GM19438 (cell line): ENCODE measurements around the gene OPALIN.

Experiments used
- ATAC-seq: cut with Tn5 transposase; IDR thresholded peaks from one replicate; pipeline ENCODE4 v1.9.1; 2021; ENCODE audit warnings: low read depth; ENCODE audit not compliant: unreplicated experiment

OPALIN gene, protein sequence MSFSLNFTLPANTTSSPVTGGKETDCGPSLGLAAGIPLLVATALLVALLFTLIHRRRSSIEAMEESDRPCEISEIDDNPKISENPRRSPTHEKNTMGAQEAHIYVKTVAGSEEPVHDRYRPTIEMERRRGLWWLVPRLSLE

DNA sequence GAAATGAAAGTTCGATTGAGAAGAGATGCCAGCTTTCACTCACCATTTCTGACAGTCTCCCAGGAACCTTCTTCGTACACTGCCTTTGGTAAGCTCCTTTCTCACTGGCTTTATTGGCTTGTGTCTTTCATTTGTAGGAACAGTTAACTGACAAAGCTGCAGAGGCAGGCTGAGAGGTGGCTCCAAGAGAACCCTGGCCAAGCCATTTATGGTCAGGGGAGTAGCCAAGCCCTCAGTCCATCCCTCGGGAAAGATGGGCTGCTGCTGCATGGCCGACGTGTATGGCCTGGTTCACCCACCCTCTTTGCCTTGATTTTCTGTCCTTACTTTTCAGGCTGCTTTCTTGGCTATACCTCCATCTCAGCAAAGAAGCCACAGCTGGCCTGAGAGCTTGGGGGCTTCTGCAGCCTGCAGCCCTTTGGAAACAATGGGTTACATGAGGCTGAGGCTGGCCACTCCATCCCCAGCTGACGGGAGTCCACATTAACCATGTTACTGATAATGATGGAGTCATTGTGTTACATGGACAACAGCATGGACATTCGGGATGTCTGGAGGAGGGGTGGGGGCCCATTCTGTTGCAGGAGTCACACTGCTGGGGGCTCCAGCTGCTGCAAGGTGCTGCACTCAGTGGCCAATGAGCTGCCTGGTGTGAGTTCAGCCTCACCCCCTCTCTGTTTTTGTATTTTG lies at the start of gene OPALIN:
Gene OPALIN, minus strand, starts transcription at position 152 of the 690 bp plus-strand sequence. Its CDS starts 106 bp downstream, at position 46.
- no peak for ATAC-seq

DNA sequence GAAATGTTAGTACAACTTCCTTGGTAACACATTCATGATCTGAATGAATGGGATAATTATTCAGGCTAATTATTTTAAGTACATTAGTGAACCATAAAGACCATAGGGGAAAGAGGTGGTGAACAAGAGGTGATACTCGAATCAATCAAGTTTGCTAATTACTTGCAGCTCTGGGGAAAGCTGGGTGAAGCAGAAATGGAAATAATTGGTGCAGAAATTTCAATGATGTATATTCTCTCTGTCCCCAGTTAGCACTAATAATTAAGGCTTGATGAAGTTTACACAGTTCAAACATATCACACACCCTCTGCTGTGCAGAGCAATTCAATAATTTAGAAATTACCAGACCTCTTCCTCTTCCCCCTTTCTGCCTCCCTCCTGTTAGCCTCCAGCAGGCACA lies 49.4 kb upstream of the OPALIN start:
- ATAC-seq, result no peak

DNA sequence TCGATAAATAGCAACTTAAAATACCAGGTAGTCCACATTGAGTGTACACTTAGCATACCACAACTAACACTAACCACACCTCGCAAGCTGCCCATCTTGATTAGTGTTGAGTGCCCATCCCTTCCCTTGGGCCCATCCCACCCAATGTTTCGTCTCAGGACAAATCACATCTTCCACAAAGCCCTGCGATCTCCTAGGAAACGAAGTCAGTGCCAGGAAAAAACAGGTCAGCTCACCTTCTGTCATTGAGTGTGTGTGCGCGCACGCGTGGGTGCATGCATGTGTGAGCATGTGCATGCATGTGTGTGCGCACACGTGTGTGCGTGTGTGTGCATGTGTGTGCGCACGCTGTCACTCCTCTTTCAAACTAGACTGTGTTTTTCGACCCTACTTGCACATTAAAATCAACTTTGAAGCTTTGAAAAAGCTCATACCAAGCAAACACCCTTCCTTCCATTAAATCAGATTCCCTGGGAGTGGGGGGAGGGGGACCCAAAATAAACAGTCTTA lies 48.8 kb upstream of the OPALIN start:
- ATAC-seq, result no peak

DNA sequence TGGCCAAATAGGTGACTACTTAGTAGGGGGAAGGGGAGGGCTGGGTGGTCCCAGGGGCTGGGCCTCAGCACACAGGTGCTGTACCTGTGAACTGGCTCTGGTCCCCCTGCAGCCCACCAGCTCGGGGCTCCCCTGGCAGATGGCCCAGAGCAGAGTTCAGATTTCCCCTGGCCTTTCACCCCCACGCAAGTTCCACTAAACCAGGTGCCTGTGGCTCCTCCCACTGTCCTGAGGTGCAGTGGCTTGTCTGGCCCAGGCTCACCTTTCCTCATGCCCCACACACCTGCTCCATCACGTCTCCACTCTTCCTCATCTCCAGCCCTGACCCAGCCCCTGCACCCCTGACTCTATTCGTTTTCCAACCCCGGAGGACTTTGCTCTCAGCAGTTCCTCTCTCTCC lies 47.3 kb upstream of the OPALIN start:
- ATAC-seq, result no peak

DNA sequence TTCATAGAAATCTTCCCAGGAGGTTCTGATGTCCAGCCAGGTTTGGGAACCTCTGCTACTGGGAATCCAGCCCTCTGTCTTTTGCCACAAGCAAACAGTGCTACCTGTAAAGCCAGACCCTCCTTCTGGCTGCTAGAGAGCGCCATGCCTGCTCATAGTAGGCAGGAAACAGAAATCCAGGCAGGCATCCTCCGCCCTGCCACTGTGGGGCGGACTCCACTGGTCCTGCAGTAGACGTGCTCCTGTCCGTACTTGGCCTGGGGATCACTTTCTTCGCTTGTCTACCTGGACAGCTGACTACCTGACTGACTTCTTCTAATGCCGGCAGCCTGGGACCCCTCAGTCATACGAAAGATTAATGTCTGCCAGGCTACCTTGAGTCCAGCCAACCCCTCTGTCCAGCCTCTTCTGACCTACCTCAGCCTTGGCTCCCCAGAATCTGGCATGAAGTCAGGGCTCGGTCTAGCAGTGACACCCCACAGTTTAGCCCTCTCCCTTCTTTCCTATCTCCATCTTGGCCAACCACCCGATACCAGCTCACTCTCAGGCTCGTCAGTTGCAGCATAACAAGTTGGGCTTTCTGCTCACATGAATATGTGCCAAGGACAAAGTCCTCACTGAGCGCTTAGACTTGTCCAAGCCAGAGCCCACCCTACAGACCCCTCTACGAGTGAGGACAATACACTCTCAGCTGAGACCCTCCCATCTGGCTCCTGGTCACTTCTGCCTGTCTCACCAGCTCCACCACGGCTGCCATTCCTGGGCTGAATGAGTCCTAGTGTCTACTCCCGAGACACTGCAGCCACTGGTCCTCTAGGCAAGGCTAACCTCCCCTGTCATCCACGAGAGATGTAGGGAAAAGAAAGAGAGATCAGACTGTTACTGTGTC lies 43.9 kb upstream of the OPALIN start:
- no peak for ATAC-seq

DNA sequence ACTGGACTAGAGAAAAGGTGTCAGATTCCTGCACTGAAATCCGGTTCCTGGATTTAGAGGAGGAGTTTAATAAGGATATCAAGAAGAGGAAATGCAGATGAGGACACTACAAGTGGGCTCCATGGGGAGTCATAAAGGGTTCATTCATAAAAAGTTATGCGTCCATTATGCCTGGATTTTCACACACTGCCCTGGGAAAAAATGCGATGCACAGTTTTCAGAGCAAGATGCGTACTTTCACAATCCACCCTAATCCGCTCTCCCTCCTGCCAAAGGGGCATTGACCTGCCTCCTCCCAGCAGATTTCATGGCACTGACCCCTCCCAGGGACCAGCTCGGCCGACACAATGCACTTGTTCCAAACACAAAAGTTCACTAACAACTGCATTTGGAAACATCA lies 42.2 kb upstream of the OPALIN start:
- ATAC-seq, result no peak

DNA sequence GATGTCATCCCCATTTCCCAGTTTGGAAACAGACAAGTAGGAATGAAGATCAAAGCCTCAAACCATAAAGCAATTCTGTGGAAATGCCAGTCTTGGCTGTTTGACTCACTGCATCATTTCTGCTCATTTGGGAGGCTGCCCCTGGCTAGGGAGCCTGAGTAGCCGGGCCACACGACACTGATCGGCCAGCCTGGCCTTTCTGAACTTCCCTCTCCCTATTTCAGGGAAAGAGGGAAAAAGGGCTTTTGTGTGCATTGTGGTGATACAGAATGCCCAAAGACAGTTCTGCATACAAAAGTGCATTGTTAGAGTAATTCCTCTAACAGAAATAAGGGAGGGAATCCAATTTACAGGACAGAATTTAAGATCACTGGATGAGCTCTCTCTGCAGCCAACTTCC lies 41.7 kb upstream of the OPALIN start:
- ATAC-seq, result no peak

DNA sequence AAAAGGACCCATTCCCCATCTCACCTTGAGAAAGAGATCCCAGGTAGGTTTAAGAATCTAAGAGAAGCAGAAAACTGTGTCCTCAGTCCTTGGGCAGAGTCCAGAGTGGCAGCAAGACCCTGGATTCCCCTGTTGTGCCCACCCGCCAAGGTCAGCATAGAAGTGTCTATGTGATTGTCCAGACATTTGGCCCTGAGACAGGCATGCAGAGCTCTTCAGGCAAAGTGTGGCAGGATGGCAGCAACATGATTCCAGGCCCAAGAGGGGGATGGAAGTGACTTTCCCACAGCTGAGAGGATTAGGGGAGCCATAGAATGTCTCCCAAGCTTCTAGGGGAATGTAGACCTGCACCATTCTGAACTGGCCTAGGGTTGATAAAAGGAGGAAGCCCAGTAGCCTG lies 39.1 kb upstream of the OPALIN start:
- no peak for ATAC-seq

DNA sequence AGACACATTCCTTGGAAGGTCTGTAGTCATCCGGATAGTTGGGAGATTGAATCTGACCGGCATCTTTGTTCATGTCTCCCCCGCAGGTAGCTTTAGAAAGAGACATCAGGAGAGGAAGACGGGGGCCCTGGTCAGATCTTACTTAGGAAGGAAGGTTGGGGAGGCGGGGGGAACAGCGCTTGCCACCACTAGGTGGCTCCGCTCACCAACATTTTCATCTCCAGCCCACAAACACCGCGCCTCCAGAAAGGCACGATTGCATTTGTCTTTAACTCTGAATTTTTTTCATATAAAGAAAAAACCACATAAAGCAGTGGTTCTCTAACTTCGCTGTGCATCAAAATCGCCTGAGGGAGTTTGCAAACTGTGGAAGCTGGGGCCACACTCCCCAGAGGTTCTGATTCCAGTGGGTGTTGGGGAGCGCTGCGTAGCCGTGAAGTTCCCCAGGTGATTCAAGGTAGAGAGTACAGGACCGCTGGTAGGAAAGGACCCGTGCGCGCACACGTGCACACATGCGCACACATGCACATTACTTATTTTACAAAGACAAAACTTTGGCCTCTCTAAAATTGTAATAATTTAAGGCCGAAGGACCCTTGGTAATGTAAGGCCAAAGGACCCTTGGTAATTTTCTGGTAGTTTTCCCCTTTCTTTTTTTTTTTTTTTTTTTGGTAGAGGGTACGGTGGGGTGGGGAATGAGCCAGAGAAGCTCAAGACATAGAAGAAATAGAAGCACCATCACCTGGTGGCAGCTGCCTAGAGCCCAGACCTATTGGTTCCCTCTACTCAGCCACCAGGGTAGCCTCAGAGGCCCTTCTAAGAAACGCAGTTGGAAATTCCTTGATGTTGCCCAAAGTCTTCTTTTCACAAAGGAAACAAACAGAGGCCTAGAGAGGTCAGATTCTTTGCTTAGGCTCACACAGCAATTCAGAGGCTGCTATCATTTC lies 37.4 kb upstream of the OPALIN start:
- no peak for ATAC-seq

DNA sequence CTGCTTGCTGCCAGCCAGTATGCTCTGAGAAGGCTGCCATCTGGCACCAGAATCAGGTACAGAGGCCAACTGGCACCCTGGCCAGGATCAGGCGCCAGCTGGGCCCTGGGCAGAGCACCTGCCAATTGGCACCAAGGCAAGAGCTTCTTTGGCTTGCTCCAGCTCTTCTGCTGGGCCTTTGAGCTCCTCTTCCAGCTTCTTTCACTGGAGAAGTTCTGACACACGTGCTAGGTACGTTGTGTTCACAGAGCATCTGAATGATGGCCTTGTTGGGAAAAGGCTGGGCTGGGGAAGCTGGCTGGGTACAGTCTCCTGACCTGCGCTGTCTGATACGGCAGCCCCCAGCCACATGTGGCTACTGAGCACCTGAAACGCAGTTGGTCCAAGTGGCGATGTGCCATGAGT lies 31.7 kb upstream of the OPALIN start:
- no peak for ATAC-seq

DNA sequence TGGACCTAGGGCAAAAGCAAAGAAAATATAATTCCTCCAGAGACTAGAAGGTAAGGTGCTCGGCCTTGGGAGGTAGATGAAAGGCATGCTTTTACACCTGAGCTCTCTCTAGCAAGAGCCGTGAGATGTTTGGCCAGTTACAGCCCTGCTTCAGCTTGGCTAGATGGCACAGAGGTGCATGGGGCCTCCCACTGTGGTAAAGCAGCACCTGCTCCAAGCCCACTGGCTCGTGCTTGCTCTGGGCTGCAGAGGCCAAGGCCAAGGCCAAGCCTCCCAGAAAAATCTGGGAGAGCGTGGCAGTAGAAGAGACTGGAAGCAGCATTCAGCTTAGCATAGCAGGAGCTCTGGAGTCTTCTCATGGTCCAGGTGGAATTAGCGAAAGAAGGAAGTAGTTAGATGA lies 31.0 kb upstream of the OPALIN start:
- ATAC-seq, result no peak

DNA sequence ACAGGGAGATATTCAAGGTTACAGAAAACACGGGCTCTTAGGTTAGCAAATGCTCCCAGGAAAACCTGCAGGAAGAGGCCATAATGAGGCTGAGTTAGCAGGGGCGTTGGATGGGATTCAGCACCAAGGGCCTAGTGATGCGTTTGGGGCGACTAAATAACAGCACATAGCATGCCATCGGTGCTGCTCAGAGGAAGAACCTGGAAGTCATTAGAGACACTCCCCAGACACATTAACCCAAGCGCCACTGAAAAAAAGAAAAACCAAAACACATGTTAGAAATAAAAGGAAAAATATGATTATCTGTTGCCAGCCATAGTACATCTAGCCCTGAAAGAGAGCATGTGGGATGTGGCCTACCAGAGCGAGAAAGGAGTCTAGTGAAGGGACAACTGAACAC lies 28.8 kb upstream of the OPALIN start:
- ATAC-seq, result no peak

DNA sequence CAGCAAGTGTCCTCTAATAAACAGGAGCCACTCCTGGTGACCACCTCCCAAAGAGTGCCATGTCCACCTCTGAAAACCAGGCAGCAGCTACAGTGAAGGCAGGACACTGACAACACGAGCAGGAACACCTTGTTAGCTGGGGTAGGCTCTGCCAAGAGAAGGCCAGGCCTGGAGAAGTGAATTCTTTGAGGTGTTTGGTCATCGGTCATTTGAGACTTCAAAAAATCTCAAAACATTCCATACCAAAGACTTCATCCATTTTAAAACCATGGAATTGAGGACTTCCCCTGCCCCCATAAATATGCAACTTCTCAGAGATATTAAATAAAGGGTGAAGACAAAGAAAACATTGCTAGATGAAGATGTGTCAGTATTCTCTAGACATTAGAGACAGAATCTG lies 28.4 kb upstream of the OPALIN start:
- ATAC-seq, result no peak

DNA sequence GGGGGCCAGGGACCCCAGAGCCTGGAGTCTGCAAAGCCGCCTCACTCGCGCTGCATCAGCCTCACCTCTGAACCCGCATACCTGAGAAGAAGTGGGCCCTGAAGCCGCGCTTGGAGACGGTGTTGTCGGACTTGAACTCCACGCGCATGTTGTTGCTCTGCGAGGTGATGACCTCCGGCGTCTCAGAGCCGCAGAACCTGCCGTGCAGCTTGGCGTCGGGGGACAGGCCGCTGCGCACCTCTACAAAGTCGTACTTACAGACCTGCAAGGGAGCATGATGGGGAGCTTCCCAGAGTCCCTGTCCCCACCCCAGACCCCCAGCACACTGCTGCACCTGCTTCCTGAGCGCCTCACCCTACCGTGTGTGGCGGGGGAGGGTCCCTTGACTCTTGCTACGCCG lies 25.7 kb upstream of the OPALIN start:
- no peak for ATAC-seq

DNA sequence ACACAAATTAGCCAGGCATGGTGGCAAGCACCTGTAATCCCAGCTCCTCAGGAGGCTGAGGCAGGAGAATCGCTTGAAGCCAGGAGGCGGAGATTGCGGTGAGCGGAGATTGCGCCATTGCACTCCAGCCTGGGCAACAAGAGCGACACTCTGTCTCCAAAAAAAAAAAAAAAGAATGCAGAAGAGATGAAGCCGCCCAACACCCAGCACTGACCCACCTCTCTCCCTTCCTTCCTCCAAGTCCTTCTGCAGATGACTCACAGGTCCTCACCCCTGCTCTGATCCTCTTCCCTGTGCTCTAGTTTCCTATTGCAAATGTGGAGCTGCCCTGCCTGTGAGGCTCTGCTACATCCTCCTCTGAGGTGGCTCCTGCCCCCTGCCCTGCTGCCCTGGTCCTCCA lies 22.0 kb upstream of the OPALIN start:
- no peak for ATAC-seq

DNA sequence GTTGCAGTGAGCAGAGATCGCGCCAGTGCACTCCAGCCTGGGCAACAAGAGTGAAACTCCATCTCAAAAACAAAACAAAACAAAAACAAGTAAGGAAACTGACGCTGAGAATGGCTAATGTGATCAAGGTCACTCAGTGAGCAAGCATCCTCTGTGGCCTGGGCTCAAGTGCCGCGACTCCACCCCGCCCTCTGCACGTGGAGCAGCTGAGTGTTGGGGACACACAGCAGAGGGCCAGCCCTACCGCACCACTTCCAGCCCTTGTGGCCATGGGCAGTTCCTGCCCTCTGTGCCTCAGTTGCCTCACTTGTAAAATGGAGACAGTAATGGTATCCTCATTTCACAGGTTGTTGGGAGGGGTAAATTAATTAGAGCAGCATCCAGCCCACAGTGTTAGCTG lies 21.0 kb upstream of the OPALIN start:
- ATAC-seq, result no peak

DNA sequence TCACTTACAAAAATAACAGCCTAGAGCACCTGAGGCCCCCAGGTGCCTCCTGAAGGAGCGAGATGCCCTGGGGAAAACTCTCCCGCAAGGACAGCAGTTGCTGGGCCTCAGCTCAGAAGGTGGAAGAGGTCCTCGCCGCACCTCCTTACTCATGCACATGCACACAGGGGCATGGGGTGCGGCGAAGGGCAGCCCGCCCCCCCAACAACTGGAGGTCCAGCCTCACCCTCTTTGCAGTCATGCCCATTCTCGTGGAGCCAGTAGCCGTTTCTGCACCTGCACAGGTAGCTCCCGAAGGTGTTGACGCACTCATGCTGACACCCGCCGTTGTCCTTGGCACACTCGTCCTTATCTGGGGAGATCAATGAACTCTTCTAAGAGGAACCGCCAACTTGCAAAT lies 19.9 kb upstream of the OPALIN start:
- no peak for ATAC-seq

DNA sequence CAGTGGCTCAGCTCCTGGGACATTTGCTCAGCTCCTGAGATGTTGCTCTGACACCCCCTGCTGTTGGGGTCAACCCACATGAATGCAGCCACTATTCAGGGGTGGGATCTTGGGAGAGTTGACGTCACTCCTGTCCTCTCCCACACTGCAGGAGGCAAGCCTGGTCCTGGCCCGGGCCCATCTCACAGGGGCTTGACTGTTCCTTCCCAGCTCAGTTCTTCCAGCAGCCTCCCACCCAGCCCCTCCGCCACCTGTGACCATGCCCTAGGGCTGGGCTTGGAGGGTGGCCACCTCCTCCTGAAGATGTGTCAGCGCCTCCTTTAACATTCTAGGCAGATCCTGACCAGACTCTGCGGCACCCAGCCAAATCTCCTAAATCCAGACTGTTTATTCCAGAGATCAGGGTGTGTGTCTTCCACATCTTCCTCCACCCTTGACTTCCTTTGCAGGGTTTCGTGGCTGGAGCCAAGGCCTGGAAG lies 19.1 kb upstream of the OPALIN start:
- ATAC-seq, result no peak

DNA sequence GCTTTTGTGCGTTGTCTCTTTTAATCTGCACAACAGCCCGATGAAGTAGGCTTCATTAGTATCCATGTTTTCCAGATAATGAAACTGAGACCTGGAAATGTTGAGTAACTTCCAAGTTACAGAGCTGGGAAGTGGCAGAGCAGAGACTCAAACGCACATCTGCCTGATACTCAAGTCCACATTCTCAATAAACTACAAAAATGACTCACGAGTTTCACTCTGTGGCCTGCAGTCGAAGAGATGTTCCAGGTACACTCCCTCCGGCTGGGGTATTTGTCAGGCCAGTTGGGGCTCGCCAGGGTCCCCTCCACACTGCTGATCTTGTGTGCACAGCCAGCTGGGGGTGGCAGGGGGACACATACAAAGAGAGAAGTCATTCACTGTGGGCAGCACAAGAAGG lies 17.7 kb upstream of the OPALIN start:
- no peak for ATAC-seq
